ENCODE measurements around the gene MYL7. TPM values are rescaled to one million over a fixed set of nuclear protein-coding genes. Genes with fewer than 3 reads are reported as not detected.
"Not testable (repeated sequence)": the region's sequence is repeated elsewhere in the genome, so short reads cannot be mapped to it uniquely, and the experiment has no call there.

The MYL7 gene
- total RNA-seq, 4 donors from 2014 or later = not detected

- no peak overlapping the region for H3K27ac ChIP-seq (replicated peaks in 1 of 4)
- no peak overlapping the region for H3K4me3 ChIP-seq
- 85% methylated on average over 4 of the region's 4 CpGs for WGBS
- no peaks in the 10 kb centered on the region for H3K36me3 ChIP-seq
- peaks cover 0 to 20% (median 0%) of the 10 kb centered on the region in 4 donors for H3K27me3 ChIP-seq
- no peak for TF ChIP-seq CTCF (IDR thresholded peaks at IDR 0.05)
- no peak for TF ChIP-seq EP300 (IDR thresholded peaks at IDR 0.05)
- TF ChIP-seq POLR2A (IDR thresholded peaks at IDR 0.05; ENCODE audit: low read depth) = no peak
- DNase-seq (ENCODE audit: extremely low spot score) = no peak
- peaks cover 0 to 4% (median 1%) of the 10 kb centered on the region in 4 donors for H3K9me3 ChIP-seq
- intact Hi-C loops (cut with DNase I) = no loop called here
- no peaks in the 10 kb centered on the region for H3K4me1 ChIP-seq
Observed at GRCh38 chr7:44177570-44178131, 36.5 kb upstream of the MYL7 start.

GRCh38 chr7:44176486-44176885 lies 35.4 kb upstream of the MYL7 start:
- TF ChIP-seq CTCF (IDR thresholded peaks at IDR 0.05) (no peak), POLR2A (IDR thresholded peaks at IDR 0.05; ENCODE audit: low read depth) (no peak), POLR2AphosphoS5 (IDR thresholded peaks at IDR 0.05) (no peak), EP300 (IDR thresholded peaks at IDR 0.05) (no peak)
- no peaks in the 10 kb centered on the region for H3K4me1 ChIP-seq
- peaks cover 0 to 20% (median 0%) of the 10 kb centered on the region in 4 donors for H3K27me3 ChIP-seq
- no peak for DNase-seq (ENCODE audit: extremely low spot score)
- intact Hi-C loops (cut with DNase I) = no loop called here
- H3K27ac ChIP-seq (replicated peaks in 1 of 4) = no peak overlapping the region
- no peak overlapping the region for H3K4me3 ChIP-seq
- H3K36me3 ChIP-seq = no peaks in the 10 kb centered on the region
- no peaks in the 10 kb centered on the region for H3K9me3 ChIP-seq
- WGBS = 76% methylated on average over 7 of the region's 7 CpGs

GRCh38 chr7:44175730-44176129 lies 34.6 kb upstream of the MYL7 start:
- Histone ChIP-seq H3K27ac (replicated peaks in 1 of 4) (no peak overlapping the region), H3K4me1 (no peaks in the 10 kb centered on the region), H3K27me3 (peaks cover 0 to 20% (median 0%) of the 10 kb centered on the region in 4 donors), H3K9me3 (no peaks in the 10 kb centered on the region), H3K36me3 (no peaks in the 10 kb centered on the region), H3K4me3 (no peak overlapping the region)
- no peak for DNase-seq (ENCODE audit: extremely low spot score)
- WGBS = 83% methylated on average over 3 of the region's 3 CpGs
- intact Hi-C loops (cut with DNase I) = no loop called here
- TF ChIP-seq EP300 (IDR thresholded peaks at IDR 0.05) (no peak), POLR2AphosphoS5 (IDR thresholded peaks at IDR 0.05) (no peak), CTCF (IDR thresholded peaks at IDR 0.05) (no peak), POLR2A (IDR thresholded peaks at IDR 0.05; ENCODE audit: low read depth) (no peak)

GRCh38 chr7:44174694-44174948 lies 33.5 kb upstream of the MYL7 start:
- intact Hi-C loops (cut with DNase I); DNase-seq (ENCODE audit: extremely low spot score): not testable (repeated sequence)

GRCh38 chr7:44173911-44174693 lies 33.0 kb upstream of the MYL7 start:
- H3K36me3 ChIP-seq = no peaks in the 10 kb centered on the region
- no peak for DNase-seq (ENCODE audit: extremely low spot score)
- no peak overlapping the region for H3K4me3 ChIP-seq
- H3K27me3 ChIP-seq = peaks cover 0 to 20% (median 0%) of the 10 kb centered on the region in 4 donors
- no peaks in the 10 kb centered on the region for H3K4me1 ChIP-seq
- WGBS = 53% methylated on average over 3 of the region's 3 CpGs
- TF ChIP-seq CTCF (IDR thresholded peaks at IDR 0.05) (no peak), POLR2AphosphoS5 (IDR thresholded peaks at IDR 0.05) (no peak), EP300 (IDR thresholded peaks at IDR 0.05) (no peak), POLR2A (IDR thresholded peaks at IDR 0.05; ENCODE audit: low read depth) (no peak)
- no peaks in the 10 kb centered on the region for H3K9me3 ChIP-seq
- intact Hi-C loops (cut with DNase I) = no loop called here
- no peak overlapping the region for H3K27ac ChIP-seq (replicated peaks in 1 of 4)

More at GRCh38 chr7:44174694-44174948, 33.5 kb upstream of the MYL7 start:
- H3K4me1 ChIP-seq; H3K9me3 ChIP-seq; H3K4me3 ChIP-seq; H3K27ac ChIP-seq (replicated peaks in 1 of 4); H3K36me3 ChIP-seq: not testable (repeated sequence)
- 79% methylated on average over 1 of the region's 1 CpG for WGBS
- peaks cover 0 to 20% (median 0%) of the 10 kb centered on the region in 4 donors for H3K27me3 ChIP-seq
